HG02588 (cell line): ENCODE data around the gene TSHZ1.

ENCODE experiments used
- ATAC-seq: cut with Tn5 transposase; IDR thresholded peaks from one replicate; pipeline ENCODE4 v1.9.1; 2021; ENCODE audit warnings: mild to moderate bottlenecking, moderate library complexity; ENCODE audit not compliant: unreplicated experiment

Gene TSHZ1

DNA sequence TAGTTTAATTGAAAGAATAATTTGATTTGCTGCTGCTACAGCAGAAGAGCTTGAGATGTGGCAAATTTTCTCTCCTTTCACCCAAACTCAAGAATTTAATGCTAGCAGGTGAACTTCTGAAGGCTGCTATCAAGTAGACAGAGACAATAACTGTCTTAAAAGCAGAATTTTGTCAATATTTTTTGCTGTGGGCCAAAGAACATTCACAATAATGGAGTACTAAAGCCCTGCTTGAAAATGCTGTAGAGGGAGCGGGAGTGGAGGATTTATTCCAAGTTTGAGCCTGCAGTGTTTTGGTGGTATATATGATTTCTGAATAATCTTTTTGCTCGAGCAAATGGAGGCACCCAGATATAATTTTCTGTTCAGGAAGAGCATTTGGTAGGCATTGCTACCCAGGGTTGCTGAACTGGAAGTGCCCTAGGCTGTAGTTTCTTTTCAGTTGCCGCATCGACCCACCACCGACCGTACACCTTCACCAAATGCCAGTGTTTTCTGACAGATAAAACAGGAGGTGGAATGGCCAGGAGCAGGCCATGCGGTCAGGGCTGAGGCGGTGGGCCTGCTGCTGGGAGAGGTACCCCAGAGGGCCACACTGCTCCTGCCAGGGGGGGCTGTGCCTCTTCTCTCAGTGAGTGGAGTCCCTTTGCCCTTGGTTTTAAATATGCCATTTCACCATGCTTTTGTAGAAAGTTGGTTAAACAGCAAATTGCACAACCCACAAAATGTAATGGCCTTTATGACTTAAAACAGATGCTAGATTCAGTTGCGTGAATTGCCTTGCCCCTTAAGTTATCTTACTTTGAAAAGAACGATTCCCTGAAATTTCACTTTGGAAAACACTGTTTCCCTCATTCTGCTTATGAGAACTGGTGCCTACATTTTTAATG is 36.4 kb downstream of the TSHZ1 start:
- no peak for ATAC-seq

DNA sequence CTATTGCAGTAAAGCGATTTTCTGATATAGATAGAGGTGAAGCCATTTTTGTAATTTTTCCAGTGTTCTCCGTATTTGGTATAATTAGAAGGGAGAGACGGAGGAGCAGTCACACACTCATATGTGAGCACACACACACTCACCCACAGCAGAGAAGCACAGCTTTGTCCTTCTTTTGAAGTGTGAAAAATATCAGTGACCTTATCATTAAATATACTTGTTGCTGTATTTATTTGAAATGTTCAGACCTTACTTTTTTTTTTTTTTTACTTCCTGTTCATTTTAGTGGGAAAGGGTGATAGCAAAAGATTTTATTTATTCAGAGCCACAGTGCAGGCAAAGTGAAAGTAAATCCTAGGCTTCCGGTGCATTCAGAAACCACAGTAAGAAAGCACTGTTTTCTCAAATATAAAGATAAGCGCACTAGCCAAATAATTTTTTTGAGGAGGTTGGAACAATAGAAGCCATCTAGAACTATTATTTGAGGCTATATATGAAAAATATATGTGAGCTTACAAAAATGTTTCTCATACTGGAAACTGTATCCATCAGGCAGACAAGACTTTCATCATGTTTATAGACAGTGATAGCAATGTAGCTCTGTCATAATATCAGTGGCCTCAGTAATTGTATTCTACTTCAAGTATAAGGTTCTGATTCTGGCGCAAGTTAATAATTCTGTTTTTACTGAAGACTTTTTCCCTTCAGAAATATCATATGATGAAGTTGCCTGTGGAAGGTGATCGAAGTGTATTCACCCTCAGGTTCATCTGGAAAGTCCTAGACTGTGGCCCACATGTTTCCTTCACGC is 37.2 kb downstream of the TSHZ1 start:
- peak; percentile 53 for ATAC-seq

DNA sequence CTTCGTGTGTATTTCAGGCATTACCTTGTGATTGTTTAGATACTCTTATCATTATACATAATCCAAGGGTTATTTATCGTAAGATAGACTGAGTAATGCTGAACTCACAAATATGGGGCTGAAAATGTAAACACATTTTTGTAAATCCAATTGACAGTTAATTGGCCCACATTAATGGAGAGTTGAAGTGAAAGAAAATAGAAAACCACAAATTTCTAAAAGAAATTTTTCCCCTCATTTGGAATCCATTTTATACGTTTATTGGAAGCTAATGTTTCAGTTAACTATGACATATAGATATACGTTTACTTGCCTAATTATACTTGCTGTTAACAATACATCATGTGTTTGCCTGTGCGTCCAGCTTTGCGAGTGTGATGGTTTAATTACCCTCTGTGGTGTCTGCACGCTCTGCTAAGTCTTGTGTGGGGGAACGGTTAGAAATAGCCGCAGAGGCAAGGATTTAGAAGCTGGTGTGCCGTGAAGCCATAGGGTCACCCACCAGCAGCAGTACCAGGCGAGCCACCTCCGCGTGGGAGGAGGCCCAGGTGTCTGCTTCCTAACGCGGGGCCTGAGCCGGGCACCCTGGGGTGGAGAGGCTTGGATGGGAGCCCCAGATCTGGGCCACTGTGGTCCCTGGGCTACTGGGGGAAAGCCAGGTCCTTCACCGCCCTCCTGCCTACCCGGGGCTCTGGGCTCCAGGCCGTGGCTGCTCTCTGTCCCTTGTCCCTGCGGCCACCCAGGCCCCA is 38.0 kb downstream of the TSHZ1 start:
- ATAC-seq = no peak

DNA sequence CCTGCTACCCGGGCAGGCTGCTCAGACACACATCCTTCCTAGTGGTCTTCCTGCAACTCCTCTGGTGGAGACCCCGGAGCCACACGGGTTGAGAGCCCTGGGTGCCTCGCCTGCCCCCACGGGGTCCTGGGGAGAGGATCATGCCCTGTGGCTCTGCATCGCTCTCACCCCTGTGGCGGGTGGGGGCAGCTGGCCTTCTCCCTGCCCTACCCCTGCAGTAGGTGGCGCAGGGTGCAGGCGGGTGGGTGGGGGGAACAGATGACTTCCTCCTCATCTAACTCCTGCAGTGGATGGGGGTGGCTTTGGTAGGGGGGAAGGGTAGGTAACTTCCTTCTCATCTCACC is 38.5 kb downstream of the TSHZ1 start:
- ATAC-seq = no peak

DNA sequence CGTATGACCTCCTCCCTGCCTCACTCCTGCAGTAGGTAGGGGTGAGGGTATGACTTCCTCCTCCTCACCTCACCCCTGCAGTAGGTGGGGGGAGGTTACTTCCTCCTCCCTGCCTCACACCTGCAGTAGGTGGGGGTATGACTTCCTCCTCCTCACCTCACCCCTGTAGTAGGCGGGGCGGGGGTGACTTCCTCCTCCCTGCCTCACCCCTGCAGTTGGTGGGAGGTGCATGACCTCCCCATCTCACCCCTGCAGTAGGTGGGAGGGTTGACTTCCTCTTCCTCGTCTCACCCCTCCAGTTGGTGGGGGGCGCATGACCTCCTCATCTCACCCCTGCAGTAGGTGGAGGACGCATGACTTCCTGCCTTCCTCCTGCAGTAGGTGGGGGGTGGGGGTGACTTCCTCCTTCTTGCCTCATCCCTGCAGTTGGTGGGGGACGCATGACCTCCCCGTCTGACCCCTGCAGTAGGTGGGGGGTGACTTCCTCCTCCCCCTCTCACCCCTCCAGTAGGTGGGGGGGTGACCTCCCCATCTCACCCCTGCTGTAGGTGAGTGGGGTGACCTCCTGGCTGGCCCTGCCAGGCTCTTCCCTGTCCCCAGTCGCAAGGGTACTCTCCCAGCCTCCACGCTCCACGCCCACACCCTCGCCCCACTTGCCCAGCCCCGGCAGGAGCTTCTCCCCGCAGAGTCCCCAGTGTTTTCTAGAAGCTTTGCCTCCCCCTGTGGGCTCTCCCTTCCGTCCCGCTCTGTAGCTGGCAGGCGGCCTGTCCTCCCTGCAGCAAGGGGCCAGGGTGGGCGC is 39.3 kb downstream of the TSHZ1 start:
- no peak for ATAC-seq

DNA sequence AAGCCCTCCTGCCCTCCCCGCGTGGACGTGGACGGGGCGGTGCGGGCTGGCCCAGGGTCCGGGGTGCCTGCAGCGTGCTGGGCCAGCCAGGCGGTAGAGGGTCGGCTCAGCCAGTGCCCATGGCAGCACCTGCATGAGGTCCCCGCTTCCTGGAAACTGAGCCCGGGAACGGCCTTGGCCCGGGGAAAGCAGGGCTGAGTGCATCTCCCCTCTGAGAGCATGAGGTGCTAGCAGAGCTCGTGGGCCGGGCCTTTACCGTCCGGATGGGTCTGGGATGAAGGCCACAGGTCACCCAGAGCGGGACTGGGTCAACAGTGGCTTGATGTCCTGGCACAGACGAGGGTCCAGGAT is 39.8 kb downstream of the TSHZ1 start:
- ATAC-seq = no peak

DNA sequence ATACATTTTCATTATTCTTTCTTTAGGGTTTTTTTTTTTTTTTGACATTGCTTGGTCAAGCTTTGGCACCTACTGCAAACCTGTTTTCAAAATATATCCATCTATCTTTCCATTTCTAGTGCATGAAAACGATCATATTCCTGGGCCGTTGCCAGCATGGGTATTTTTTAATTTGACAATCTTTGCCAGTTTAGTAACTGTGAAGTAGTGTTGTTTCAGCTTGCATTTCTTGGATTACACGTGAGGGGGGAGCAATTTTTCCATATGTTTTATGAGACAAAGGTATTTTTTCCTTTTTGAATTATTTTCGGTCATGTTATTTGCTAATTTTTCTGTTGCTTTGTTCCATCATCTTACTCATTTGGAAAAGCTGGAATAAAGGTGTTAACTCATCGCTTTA is 40.9 kb downstream of the TSHZ1 start:
- no peak for ATAC-seq

DNA sequence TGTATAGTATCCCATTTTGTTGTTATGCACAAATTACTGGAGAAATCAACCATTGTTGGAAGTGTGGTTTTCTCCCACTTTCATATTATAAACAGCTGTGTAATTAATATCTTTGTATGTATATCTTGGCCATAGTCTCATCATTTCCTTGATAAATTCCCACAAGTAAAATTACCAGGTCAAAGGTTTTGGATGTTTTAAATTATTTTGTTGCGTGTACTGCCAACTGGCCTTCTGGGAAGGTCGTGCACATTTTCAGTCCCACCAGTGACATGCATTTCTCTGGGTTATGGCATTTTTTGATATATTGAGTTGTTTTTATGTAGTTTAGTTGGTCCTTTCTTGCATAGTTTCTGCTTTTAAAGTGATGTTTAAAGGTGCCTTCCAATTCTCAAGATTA is 41.5 kb downstream of the TSHZ1 start:
- no peak for ATAC-seq

DNA sequence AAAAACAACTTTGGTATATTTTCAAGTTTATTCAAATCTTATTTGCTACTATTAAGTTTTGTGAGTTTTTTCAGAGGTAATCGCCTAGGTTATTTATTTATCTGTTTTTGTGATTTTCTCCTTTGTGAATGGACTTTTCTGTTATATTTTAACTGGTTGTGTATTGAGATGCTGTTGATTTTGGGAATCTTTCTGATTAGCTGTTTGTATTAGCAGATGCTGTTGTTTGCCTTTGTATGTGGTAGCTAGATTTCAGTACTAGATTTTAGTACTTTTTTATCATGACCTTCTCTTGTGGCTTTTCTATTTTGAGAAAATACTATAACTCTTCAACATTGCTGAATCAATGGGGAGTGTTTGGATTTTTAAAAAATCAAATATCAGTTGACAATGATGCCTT is 42.4 kb downstream of the TSHZ1 start:
- ATAC-seq = no peak

DNA sequence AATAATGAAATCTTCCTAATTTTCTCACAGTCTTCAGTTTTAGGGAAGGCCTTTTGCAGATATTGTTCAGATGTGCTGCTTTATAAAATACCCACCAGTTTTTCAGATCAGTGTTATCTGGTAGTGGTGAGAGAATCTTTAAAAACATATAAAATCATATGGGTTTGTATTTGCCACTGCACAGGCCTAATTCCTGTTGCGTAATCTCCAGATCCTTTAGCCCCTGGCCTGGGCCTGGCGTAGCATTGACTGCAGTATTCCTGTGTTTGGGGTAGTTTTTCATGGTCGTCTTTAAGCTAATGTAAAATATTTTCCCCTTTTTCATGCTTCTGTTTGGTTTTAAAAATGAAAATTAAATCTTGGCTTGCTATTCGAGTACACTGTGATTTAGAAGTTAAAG is 43.2 kb downstream of the TSHZ1 start:
- no peak for ATAC-seq

DNA sequence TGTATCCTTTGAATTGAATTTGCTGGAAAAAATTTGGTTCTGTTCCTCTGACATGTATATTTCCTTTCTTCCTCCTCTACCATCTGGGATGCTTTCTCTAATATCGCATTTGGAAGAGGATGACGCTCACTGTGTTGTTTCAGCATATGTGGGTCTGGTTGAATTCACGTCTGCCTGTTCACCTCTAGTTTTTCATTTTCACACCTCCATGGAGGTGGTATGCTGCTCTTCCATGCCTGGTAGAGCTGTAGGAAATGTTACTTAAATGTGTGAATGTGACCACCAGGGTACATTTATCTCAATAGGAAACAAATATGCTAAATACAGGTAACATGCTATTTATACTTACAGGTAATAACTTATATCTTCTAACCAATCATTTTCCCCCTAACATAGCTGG is 44.5 kb downstream of the TSHZ1 start:
- no peak for ATAC-seq

DNA sequence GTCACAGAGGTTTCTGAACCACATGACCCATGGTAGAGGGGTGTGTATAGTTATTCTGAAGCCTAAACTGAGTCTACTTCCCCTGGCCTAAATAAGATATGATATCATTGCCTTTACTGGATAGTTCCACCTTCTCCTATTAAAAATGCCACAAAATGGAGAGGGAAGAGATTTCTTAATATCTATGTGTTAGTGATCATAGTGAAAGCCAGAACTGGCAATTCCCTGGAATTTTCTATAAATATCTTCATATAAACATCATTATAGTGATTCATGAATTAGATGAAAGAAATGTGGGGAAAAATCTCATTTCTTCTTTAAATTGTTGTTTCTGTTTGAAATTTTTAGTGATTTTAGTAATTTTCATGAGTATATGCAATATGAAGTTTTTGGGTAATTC is 45.8 kb downstream of the TSHZ1 start:
- ATAC-seq = no peak

DNA sequence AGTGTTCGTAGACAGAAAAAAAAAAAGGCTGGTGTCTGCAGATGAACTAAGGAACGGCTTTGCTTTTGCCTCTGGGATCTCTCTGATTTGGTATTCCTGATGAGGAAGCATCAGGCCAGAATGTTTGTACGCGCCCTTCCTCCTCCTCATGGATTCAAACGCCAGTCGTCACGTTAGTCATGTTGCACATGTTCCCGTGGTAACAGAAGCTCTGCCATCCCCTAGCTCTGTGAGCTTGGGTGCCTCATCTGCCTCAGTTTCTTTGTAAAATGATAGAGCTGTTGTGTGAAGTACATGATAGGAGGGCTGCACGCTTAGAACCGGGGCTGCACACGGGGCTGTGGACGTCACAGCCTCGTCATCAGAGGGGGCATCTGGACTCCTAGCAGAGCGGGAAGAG is 47.0 kb downstream of the TSHZ1 start:
- no peak for ATAC-seq

DNA sequence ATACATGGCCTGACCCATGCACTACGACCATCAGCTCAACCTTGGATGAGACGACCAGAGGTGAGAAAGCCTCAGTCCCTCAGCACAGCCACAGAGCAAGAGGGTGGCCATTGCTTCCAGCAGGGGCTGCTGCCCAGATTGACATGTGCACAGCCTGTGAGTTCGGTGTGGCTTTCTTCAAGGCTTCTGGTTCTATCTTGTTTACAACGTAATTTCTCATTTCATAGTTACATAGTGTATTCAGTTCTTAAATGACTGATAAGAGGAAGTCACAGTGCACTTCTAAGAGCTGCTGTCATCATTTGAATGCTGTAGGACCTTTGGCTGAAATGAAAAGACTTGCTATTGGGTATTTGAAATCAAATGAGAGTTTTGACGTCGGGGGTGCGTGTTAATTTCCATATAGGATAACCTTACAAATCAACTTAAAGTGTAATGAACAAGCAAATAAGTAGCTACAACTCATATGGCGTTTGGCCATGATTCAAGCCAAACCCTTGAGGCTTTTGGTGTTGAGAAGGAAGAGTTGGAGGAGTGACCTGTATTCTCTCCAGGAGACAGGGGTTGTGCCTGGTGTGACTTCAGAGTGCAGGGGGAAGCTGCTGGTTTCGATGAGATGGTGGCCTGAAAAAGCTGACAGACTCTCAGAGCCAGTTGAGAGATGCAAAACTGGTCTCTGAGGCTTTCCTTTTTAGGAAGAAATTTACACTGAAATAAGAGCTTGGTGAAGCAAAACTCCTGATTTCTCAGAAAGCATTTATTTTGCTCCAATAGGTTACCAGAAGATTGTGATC is 51.0 kb downstream of the TSHZ1 start:
- ATAC-seq = peak; percentile 73

DNA sequence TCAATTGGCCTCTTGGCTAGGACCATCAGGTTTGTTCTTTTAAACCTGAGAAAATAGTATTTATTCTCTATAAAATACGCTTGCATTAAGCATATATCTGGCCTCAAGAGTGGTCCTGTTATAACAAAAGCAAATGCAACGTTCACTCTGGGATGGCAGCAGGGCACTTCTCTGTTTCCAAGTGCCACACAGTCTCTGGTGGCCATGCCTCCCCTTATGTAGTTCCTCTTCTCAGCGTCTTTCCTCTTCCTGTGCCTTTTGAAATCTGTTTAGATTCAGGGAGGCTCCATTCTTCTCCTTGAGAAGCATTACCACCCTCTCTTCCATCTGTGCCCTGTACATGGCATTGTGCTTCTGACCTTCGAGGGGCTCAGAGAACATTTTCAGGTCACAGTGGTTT is 51.9 kb downstream of the TSHZ1 start:
- ATAC-seq = no peak

DNA sequence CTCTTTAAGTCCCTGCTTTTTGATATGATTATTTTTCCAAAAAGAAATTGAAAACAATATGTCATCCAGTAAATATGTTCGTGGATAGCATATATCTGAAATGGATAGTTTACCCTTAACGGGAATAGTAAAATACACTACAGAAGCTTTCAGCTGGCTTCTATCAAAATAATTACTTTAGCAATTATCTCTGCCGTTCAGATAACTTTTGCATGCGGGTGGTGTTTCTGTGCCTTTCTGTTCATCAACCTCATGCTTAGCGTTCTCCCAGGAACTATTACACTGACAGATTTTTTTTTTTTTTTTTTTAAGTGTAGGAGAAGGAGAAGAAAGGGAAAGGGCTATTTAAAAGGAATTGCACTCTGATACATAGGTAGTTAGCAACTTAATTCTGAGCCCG is 53.6 kb downstream of the TSHZ1 start:
- no peak for ATAC-seq

DNA sequence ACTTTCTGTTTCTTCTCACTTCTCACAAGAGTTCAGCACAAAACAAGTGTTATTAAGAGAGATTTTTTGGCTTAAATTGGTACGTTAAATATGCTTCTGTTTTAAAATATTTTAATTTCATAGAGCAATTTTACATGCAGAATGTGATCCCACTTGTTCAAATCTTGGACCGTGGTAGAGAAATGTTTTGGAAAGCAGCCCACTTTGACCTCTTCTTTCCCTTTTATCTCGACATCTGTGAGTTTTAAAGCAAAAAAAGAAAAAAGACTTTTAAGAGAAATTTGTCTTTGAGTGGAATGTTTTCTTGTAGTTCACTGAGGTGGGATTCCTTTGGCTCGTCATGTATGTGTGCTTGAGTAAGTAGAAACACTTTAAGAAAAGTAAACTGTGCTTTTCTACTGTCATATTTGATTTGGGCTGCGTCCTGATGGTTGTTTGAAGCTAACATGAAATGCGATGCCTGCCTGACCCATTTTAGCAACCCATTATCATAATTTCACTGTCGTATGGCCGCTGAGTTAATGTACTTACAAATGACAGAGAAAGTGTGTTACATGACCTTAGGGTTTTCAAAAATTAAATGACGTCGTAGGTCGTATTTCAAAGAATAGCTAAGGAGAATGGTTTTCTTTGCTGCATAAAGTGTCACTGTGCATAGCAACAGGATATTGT is 54.5 kb downstream of the TSHZ1 start:
- ATAC-seq = no peak

DNA sequence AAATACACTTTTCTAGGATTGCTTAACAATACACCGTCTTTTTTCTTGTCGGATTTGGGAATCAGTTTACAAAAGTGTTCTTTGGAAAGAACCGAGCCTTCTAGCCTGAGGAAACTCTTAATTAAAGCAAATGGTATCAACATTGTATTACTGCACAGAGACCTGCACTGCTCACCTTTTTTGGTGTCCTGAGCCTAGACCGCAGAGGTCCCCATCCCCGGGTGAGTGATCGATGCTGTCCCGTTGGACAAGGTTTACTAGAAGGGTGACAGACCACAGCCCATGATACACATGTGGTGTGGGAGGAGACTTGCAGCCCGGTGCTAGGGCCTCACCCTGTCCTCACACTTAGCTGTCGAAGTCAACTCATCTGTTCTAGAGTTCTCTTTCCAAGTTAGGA is 55.3 kb downstream of the TSHZ1 start:
- ATAC-seq = no peak

DNA sequence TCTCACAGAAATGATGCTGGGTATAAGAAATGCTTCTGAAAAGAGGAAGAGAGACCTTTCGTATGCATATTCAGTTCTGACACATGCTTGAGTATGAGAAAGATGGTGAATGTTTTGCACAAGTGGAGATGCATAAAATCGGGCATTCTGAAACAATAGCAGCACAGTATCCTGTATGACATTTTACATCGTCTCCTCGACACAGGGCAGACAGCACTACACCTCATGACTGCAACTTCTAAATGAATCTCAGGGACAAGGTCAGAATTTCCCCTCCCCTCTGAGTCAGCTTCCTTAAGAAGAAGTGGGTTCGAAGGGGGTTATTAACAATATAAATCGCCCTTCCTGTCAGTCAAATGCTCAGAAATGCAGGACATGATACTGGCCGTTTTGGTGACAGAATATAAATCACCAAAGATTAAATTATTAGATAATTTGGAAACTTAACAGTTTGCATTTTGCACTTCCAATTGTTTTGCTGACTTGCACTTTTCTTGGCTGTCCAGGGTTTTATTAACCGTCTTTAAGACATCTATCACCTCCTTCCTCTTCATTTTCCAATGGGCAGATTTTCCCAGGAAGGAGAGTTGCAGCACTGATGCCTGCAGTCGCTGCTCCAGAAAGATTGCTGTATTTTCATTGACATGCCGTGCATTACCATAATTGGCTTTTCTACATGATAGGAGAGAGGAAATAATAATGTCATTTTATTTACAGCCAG is 57.2 kb downstream of the TSHZ1 start:
- ATAC-seq = no peak
